GM21528 (cell line): ENCODE data around the gene TEX29.

Experiments used
- ATAC-seq: cut with Tn5 transposase; IDR thresholded peaks from one replicate; pipeline ENCODE4 v1.9.1; 2021; ENCODE audit warnings: mild to moderate bottlenecking, moderate library complexity; ENCODE audit not compliant: unreplicated experiment, low FRiP score

The TEX29 gene

GRCh38 chr13:111319998-111320911 lies at the start of gene TEX29:
Gene TEX29, plus strand, starts transcription at chr13:111320642. Its CDS starts 249 bp downstream, at chr13:111320891.
- ATAC-seq, result no peak

- ATAC-seq, result no peak
Observed at GRCh38 chr13:111270765-111271698, 49.4 kb upstream of the TEX29 start.

DNA sequence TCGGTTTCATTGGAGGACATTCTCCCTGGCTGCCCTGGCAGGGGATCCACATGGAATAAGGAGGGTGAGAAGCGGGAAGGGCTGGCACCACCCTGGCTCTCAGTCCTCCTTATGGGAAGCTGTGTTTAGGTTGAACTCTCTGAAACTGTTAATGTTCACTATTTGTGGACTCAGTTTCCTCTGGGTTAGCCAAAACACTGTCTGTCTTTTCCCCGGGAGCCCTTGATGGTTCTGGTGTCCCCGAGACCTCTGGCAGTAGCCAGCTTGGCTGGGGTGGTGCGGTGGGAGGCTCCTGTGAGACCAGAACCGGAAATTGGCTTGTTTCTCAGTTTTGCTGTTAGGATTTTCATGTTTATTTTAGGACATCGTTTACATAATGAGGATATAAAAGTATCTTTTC lies 48.3 kb upstream of the TEX29 start:
- ATAC-seq, result no peak

- ATAC-seq, result no peak
Observed at GRCh38 chr13:111275382-111275781, 45.1 kb upstream of the TEX29 start.

DNA sequence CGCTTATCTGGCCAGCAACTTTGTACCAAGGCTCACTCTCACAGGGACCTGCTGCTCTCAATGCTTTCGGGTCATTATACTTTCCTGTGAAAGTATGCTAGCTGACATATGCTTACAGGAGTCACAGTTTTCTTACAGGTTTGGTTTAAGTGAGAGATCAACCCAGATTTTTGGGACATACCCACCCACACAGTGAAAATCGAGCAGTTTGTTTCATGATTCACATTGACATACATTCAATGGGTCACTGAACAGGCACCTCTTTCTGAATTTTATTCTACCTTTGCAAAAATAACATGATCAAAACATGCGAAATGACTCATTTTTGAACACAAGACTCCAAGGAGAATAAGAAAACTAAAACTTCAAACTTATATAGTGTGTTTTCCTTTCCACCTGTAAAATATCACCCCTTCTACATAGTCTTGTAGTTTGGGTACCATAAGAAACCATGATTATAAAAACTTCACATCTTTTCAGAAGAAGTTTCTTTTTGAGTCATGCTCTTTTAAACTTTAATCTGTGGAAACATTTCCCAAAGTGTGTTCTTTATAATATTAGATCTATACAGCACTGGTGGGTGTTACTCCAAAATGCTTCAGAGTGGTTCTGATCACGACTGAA lies 44.3 kb upstream of the TEX29 start:
- ATAC-seq, result no peak

- ATAC-seq, result no peak
Observed at GRCh38 chr13:111278258-111278657, 42.2 kb upstream of the TEX29 start.

DNA sequence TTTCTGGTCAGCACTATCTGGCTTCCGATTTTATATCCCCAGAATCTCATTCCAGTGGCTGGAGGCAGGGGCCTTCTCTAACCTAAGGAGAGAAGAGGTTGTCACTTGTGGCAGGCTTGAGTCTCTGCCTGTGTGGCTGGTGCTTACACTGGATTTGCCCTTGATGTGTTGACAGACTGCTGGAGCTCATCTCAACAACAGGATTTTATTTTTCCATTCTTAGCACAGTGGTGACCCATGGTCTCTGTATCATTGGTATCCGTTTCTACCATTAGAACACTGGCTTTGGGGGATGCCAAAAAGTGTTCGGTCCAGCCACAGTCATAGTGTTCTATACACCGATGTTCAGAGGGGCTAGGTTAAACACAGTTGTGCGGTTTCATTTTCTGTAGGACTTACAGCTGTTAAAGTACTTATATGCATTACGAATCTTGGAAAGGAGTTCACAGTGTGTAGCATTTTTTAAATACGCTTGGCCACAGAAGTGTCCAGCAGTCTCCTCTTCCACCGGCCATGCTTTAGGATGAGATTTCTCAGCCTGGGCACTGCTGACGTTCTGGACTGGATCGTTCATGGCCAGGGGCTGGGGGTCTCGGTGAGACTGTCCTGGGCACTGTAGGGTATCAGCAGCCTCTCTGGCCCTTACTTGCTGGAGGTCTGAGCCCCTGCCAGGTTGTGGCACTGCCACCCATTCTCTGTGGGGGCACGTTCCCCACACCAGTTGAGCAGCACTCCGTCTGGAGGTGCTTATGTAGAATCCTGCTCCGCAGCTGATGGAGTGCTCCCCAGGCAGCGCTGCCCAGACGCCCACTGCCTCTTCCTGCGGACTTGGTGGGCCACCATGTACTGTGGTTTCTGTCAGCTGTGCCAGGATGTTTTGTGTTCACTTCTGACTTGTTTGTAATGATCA lies 41.4 kb upstream of the TEX29 start:
- no peak for ATAC-seq

GRCh38 chr13:111280226-111280625 lies 40.2 kb upstream of the TEX29 start:
- ATAC-seq, result no peak

DNA sequence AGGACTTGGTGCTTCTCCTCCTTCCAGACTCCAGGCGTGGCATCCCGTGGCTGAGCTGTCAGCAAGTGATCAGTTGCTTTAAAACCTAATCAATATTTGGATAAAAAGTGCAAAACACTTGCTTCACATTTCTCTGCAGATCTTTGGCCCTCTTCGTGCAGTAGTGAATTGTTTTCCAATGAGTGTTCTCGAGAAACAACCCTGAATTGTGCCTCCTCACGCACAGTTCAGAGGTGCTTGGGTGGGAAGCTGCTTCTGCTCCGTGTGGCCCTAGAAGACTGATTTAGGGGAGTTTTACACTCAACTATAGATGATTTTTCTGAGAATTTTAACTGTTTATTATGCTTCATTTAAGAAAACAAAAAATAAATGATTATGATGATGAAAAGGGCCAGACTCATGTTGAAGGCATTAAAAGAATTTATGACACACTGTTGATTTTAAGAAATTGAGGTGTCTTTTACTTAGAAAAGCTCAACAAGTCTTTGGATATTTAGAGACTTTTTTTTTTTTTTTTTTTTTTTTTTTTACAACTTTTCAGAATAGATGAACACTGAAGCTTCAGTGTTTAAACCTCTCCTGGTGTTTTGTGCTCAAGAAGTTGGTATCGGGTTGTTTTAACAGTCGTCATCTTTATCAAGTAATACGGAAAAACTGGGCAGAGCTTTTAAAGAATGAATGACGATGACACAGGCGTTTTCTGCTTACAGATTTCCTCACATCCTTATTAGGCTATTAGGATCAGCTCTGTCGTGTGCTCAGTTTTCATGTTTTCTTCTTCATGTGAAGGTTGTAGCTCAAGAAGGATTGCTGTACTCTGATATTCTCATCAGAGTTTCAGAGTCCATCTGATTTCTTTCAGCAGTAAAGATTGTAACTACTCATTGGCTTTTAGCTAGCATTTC lies 39.5 kb upstream of the TEX29 start:
- ATAC-seq, result no peak

DNA sequence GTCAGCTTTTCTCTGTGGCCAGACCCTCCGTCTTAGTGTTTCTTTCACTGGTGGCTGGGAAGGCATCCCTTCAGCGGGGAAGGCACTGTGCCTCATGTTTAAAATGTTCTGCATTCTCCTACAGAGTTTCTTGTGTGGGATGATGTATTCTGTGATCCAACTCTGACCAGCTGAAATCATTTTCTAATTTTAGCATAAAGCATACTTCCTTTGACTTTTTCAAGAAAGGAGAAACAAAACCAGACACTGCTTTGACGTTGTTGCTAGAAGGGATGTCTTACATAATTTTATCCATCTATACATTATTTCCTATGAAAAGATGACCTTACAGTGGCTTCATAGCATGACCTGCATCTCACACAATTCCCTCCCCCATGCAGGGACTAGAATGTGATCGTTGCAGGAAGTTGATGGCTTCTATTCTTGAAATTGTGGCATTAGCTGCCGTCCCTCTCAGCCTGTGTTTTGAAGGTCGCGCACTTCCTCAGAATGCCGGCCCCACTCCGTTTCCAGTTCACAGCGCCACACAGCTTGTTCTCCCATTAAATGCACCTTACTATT lies 38.6 kb upstream of the TEX29 start:
- no peak for ATAC-seq

GRCh38 chr13:111282425-111282824 lies 38.0 kb upstream of the TEX29 start:
- no peak for ATAC-seq

GRCh38 chr13:111282997-111283396 lies 37.4 kb upstream of the TEX29 start:
- ATAC-seq, result no peak

- no peak for ATAC-seq
Observed at GRCh38 chr13:111283457-111283856, 37.0 kb upstream of the TEX29 start.

- no peak for ATAC-seq
Observed at GRCh38 chr13:111283991-111284390, 36.5 kb upstream of the TEX29 start.

DNA sequence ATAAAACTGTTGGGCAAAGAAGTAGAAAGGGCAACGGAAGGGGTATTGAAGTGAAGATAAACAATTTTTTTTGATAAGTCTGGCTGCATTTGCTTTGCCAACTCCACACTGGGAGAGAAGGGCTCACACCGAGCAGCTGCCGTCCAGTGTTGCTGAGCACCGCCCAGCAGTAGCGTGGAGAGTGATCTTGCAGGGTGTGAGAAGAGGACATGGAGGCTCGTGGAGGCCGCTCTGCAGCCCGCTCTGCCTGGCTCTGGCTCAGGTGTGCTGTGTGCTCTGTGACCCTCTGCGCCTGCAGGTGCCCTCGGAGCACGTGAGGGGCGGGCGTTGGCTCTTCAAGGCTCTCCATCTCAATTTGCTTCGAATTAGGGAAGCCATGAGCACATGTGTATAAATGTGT lies 35.9 kb upstream of the TEX29 start:
- ATAC-seq, result no peak

DNA sequence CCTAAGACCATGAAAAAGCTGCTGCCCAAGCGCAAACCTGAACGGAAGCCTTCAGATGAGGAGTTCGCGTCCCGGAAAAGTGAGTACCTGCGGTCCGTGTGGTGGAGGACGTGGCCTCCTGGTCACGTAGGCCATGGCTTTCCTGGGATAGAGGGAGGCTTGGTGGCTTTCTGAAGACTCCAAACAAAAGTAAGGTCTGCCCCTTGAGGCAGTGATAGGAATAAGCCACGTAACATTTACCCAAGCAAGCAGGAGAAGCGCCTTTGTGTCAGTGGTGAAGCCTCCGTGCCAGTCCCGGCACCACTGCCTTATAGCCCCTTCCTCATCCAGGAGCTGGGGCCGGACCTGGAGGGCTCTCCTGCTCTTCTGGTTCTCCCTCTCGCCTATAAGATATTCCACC lies 34.3 kb upstream of the TEX29 start:
- no peak for ATAC-seq

GRCh38 chr13:111286749-111287148 lies 33.7 kb upstream of the TEX29 start:
- no peak for ATAC-seq

GRCh38 chr13:111287201-111287600 lies 33.2 kb upstream of the TEX29 start:
- ATAC-seq, result no peak

- ATAC-seq, result no peak
Observed at GRCh38 chr13:111288276-111288675, 32.2 kb upstream of the TEX29 start.
